ENCODE data around the gene CALM1.

The CALM1 gene

GRCh38 chr14:90396341-90397339 is at the start of gene CALM1:
Gene CALM1 (plus strand): TSS chr14:90397029. CDS start chr14:90397231, 202 bp downstream.
- DNase-seq (ENCODE audit: low read depth): peak; percentile 95

GRCh38 chr14:90348270-90348669 is 48.6 kb upstream of the CALM1 start:
- no peak for DNase-seq (ENCODE audit: low read depth)

DNA sequence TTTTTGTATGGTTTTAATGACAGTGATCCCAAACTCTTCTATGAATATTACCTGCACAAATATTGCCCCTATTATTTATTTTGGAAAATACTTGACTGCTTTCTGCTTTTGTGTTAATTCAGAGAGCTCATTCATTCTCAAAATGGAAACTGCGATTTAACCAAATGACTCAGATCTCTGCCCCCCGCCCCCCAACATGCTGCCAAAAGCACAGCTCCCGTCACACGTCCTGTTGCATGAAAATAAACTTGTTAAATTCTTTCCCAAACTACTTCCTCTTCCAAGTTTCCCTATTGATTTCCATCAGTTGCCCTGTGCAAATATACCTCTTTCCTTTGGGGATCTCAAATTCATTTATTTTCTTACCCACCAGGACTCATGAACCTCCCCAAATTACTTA is 47.1 kb upstream of the CALM1 start:
- no peak for DNase-seq (ENCODE audit: low read depth)

DNA sequence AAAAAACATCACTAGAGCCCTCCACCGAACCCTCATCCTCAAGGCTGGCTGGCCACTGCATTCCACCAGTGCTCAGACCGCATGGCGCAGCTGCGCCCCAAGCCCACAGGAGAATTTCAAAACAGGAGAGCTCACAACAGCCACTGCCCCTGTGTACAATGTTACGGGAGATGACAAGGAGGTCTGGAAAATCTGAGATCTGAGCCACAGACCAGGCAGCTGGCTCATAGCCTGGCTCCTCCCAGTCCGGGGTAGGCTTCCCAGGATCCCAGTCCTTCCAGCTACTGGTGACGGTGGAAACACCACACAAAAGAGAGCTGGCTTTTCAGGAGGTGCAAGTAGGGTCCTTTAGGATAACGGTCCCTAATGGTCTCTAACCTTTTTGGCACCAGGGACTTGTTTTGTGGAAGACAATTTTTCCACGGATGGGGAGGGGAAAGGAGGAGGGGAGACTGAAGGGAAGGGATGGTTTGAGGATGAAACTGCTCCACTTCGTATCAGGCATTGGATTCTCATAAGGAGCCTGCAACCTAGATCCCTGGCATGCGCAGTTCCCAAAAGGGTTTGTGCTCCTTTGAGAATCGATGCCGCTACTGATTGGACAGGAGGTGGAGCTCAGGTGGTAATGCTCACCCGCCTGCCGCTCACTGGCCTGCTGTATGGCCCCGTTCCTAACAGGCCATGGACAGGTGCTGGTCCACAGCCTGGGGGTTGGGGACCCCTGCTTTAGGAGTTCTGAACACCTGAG is 42.1 kb upstream of the CALM1 start:
- DNase-seq (ENCODE audit: low read depth): no peak

DNA sequence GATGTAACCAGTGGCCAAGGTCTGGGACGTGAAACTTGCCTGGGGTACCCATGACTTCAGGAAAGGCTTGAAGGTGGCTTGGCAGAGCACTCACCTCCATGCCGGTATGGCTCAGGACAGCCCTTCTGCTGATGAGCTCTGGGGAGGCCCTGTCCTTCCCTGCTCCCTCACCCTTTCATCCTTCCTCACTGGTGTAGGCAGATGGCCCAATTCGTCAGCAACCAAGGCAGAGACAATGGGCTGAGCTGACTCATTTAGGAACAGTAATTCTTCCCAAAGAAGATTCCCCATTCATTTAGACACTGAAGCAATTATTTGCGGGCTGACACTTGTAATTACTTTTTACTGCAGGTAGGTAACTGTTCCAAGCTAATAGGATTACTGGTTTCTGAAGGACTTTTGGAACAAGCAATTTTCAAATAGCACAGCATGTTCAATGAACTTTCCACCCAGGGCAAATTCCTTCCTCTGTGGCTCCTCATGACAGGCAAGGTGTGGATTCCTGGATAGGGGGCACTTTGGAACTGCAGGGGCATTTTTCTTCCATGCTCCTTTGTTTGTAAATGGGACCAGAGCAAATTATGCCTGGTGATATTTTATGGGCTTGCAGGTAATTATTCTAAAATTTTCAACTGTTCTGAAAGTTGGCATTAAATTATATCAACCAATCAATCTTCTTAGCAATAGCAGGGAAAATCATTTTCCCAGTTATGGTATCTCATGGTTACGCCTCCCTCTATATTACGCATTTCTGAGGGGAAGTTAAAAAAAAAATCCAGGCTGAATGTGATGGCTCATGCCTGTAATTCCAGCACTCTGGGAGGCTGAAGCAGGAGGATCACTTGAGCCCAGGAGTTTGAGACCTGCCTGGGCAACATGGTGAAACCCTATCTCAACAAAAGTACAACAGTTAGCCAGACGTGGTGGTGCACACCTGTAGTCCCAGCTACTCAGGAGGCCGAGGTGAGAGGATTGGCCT is 41.0 kb upstream of the CALM1 start:
- no peak for DNase-seq (ENCODE audit: low read depth)

DNA sequence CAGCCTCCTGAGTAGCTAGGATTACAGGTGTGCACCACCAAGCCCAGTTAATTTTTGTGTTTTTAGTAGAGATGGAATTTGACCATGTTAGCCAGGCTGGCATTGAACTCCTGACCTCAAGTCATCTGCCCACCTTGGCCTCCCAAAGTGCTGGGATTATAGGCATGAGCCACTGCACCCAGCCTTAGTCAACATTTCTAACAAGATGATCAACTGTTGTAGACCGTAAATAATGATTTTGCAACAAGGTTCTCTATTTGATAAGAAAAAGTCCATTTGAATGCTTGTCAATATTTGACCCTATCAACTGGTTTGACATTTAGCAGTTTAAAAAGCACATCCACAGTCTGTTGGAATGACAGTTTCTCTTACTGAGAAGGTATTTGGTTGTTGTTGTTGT is 39.9 kb upstream of the CALM1 start:
- DNase-seq (ENCODE audit: low read depth): no peak

GRCh38 chr14:90358359-90358758 is 38.5 kb upstream of the CALM1 start:
- DNase-seq (ENCODE audit: low read depth): no peak

DNA sequence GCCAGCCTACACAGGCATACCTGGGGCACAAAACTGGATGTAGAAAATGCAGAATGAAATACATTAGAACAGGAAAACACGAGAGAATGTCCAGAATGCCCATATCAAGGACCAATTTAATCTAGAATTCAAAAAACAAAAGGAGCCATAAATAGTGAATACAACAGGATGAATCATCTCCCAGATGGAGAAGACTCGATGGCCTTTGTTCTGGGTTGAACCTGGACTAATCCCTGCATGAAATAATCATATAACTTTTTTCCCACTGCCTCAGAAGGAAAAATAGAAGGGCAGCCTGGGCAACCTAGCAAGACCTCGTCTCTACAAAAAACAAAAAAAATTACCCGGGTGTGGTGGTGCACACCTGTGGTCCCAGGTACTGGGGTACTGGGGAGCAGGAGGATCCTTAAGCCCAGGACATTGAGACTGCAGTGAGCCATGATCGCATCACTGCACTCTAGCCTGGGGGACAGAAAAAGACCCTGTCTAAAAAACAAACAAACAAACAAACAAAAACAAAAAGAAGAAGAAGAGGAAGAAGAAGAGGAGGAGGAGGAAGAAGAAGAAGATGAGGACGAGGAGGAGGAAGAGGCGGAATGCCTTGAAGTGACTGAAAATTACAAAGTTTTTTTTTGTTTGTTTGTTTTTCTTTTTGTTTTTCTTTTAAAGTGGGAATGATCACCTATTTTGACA is 34.8 kb upstream of the CALM1 start:
- DNase-seq (ENCODE audit: low read depth): no peak

- DNase-seq (ENCODE audit: low read depth): no peak
Observed at GRCh38 chr14:90362558-90362896, 34.3 kb upstream of the CALM1 start.

- DNase-seq (ENCODE audit: low read depth): no peak
Observed at GRCh38 chr14:90368946-90369721, 27.7 kb upstream of the CALM1 start.

- peak; percentile 54 for DNase-seq (ENCODE audit: low read depth)
Observed at GRCh38 chr14:90373887-90374286, 22.9 kb upstream of the CALM1 start.

- DNase-seq (ENCODE audit: low read depth): no peak
Observed at GRCh38 chr14:90374813-90375212, 22.0 kb upstream of the CALM1 start.

DNA sequence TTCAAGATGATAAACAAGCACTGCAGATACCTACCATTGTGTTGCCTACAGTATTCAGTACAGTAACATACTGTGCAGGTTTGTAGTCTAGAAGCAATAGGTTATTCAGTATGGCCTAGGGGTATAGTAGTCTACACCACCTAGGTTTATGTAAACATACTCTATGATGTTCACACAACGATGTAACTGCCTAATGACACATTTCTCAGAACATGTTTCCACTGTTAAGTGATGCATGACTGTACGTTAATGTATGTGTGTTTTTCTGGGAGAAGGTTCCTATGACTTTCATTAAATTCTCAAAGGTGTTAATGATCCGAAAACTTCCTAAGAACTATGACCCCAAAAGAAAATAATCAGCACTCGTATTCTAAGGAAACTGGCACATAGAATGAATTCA is 20.9 kb upstream of the CALM1 start:
- DNase-seq (ENCODE audit: low read depth): no peak

DNA sequence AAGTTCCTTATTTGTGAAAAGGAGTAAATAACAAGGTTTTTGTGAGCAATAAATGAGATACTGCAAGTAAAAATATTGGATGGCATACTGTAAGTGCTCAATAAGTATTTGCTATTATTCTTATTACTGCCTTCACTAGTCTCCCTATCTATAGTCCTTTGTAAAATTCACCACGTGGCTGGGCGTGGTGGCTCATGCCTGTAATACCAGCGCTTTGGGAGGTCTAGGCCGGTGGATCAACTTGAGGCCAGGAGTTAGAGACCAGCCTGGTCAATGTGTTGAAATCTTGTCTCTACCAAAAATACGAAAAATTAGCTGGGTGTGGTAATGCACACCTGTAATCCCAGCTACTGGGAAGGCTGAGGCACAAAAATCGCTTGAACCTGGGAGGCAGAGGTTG is 18.6 kb upstream of the CALM1 start:
- no peak for DNase-seq (ENCODE audit: low read depth)

- DNase-seq (ENCODE audit: low read depth): no peak
Observed at GRCh38 chr14:90379106-90379505, 17.7 kb upstream of the CALM1 start.

DNA sequence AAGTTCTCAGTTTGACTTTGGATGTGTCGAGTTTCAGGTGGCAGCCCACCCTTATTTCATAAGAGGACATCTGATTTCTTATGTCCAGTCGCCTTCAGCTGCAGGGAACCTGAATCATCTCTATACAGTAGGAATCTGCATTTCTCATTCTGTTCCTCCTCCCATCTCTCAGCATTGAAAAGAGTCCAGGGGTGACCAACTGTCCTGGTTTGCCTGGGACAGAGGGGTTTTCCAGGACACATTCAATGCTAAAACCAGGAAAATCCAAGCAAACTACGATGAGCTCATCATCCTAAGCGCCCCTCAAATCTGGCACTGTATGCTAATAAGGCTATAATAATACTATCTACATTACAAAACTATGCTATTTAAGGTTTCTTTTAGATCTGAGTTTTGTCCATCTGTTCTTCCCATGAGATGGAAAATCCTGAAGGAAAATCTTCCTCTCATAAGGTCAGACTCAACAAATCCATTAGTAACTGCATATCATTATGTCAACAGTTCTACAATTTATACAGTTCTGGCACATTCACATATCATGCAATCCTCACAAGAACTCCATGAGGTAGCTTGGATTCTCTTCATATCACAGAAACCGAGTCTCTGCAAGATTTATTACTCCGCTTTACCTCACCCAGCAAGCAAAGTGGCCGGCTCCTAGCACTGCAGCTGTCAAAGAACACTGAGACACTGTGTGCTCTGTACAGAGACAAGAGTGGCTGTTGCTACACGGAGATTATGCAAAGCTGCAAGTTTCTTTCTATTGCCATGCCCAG is 15.6 kb upstream of the CALM1 start:
- peak; percentile 7 for DNase-seq (ENCODE audit: low read depth)

- no peak for DNase-seq (ENCODE audit: low read depth)
Observed at GRCh38 chr14:90381999-90382451, 14.8 kb upstream of the CALM1 start.

DNA sequence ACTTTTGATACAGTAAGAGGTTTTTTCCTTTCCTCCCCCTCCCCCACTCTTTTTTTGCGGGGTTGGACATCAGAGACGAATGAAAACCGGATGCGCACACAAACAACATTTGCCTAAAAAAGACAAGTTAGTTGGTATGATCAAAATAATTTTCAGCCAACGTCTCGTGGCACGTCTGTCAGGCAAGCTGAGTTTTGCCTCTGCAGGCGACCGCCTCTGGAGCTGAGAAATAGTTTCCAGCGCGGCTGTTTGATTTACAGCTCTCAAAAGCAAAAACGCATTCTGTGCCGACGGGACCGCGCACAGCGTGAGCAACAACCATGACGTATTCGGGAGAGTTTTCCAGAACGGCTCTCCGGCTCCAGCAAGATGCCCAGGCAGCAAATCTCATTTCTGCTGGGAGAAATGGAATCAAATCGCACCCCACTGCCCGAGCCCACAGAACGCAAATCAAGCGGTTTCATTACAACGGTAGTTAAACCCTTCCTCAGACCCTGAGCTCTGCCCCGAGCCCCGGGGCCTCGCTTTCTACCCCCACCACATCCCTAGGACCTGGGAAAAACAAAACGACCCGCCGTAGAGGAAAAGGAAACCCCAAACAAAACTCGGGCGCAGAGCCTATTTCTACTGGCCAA is 14.2 kb upstream of the CALM1 start:
- DNase-seq (ENCODE audit: low read depth): peak; percentile 83

- peak; percentile 100 for DNase-seq (ENCODE audit: low read depth)
Observed at GRCh38 chr14:90383126-90383730, 13.6 kb upstream of the CALM1 start.

Measured in iris pigment epithelial cell (primary cell).